Vagina (tissue), 2 donors: Measurements from ENCODE around the gene ISM1. TPM values are rescaled to one million over a fixed set of nuclear protein-coding genes. Genes with fewer than 3 reads are reported as not detected.

Experiments used
- DNase-seq, 2 donors: peaks; one replicate each; pipeline ENCODE4 v3.0.0-alpha.2; 2017; ENCODE audit errors: extremely low spot score in 2 of 2
- H3K27ac ChIP-seq: fragments of 200-600 bp; sonication (generic); one replicate; pipeline ENCODE4 v1.5.1; 2019
- H3K27me3 ChIP-seq: fragments of 200-600 bp; sonication (generic); one replicate; pipeline ENCODE4 v1.5.1; 2019
- H3K36me3 ChIP-seq, 2 donors: fragments of 200-600 bp; sonication (generic); one replicate each; pipeline ENCODE4 v1.5.1; 2017 to 2019
- H3K4me1 ChIP-seq: fragments of 200-600 bp; sonication (generic); one replicate; pipeline ENCODE4 v1.5.1; 2019
- H3K4me3 ChIP-seq, 2 donors: fragments of 200-600 bp; sonication (generic); 1 replicate in 1 of 2; 2 replicates in 1 of 2; pipeline ENCODE4 v1.5.1; 2016 to 2019
- H3K9me3 ChIP-seq: fragments of 200-600 bp; sonication (generic); one replicate; pipeline ENCODE4 v1.5.1; 2019
- POLR2A ChIP-seq, 2 donors: fragments of 450-650 bp; IDR thresholded peaks; one replicate each; pipeline ENCODE4 v1.6.1; 2017; ENCODE audit warnings: antibody characterized with exemption in 2 of 2, mild to moderate bottlenecking in 2 of 2, moderate library complexity in 2 of 2
- POLR2AphosphoS5 ChIP-seq, 2 donors: sonication (generic); formaldehyde crosslinking; IDR thresholded peaks; one replicate each; pipeline ENCODE4 v1.9.0; 2017; ENCODE audit warnings: antibody characterized with exemption in 2 of 2, mild to moderate bottlenecking in 2 of 2, low read depth in 1 of 2; ENCODE audit not compliant: insufficient read depth in 1 of 2
- intact Hi-C: fragments of 100-400 bp; cut with DNase I; formaldehyde crosslinking; loops from one replicate; pipeline ENCODE4 v1.15.1; 2023
- total RNA-seq: library from RNA; depleted of rRNA; stranded (reverse); fragments of >200 nt; gene quantifications from one replicate; pipeline ENCODE4 v1.2.3, GENCODE V29; 2016
- TF ChIP-seq, protein P1 (sequence below), 3 experiments: fragments of 450-650 bp in 2 of 3; fragments of 200-600 bp in 1 of 3; sonication (generic) in 1 of 3; IDR thresholded peaks; one replicate each; pipeline ENCODE4 v1.5.1; 2017 to 2019; ENCODE audit warnings: antibody characterized with exemption in 3 of 3, mild to moderate bottlenecking in 2 of 3, moderate library complexity in 2 of 3

The ISM1 gene
- total RNA-seq, 1 donor from 2014 or later, result 14.5 TPM

DNA sequence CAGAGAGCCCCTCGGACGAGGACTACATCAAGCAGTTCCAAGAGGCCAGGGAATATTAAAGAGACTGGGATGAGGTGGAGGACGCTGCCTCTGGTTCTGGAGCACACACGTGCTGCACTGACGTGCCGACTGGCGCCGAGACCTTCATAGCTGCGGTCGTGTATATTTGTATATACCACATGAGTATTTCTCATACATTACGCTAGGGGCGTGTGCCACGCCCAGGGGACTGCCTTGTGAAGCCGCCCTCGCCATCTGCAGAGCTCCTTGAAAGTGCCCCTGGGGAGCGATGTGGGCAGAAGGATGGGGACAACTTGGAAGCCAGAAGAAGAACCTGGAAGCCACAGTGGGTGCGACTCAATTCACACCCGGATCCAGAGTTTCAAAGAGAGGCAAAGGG is 78.3 kb downstream of the ISM1 start:
- Histone ChIP-seq H3K4me1 (no peaks in the 10 kb centered on the region), H3K27ac (no peak overlapping the region), H3K9me3 (no peaks in the 10 kb centered on the region), H3K27me3 (no peaks in the 10 kb centered on the region), H3K36me3 (no peaks in the 10 kb centered on the region), H3K4me3 (no peak overlapping the region)
- intact Hi-C loops, result no loop called here
- TF ChIP-seq, protein P1, sequence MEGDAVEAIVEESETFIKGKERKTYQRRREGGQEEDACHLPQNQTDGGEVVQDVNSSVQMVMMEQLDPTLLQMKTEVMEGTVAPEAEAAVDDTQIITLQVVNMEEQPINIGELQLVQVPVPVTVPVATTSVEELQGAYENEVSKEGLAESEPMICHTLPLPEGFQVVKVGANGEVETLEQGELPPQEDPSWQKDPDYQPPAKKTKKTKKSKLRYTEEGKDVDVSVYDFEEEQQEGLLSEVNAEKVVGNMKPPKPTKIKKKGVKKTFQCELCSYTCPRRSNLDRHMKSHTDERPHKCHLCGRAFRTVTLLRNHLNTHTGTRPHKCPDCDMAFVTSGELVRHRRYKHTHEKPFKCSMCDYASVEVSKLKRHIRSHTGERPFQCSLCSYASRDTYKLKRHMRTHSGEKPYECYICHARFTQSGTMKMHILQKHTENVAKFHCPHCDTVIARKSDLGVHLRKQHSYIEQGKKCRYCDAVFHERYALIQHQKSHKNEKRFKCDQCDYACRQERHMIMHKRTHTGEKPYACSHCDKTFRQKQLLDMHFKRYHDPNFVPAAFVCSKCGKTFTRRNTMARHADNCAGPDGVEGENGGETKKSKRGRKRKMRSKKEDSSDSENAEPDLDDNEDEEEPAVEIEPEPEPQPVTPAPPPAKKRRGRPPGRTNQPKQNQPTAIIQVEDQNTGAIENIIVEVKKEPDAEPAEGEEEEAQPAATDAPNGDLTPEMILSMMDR (IDR thresholded peaks at IDR 0.05), result no peak
- TF ChIP-seq POLR2AphosphoS5 (IDR thresholded peaks at IDR 0.05; ENCODE audit: insufficient read depth in 1 of 2, low read depth in 1 of 2) (no peak), POLR2A (IDR thresholded peaks at IDR 0.05) (no peak)
- no peak for DNase-seq

GRCh38 chr20:13301596-13301995 is 80.5 kb downstream of the ISM1 start:
- intact Hi-C loops, result no loop called here
- DNase-seq, result no peak
- H3K4me1 ChIP-seq, result peaks cover 12% of the 10 kb centered on the region
- H3K27me3 ChIP-seq, result no peaks in the 10 kb centered on the region
- no peak for TF ChIP-seq POLR2A (IDR thresholded peaks at IDR 0.05)
- TF ChIP-seq POLR2AphosphoS5 (IDR thresholded peaks at IDR 0.05; ENCODE audit: insufficient read depth in 1 of 2, low read depth in 1 of 2), result no peak
- TF ChIP-seq, protein P1 (IDR thresholded peaks at IDR 0.05), result no peak
- no peaks in the 10 kb centered on the region for H3K9me3 ChIP-seq
- H3K36me3 ChIP-seq, result no peaks in the 10 kb centered on the region
- H3K27ac ChIP-seq, result no peak overlapping the region
- no peak overlapping the region for H3K4me3 ChIP-seq

- H3K4me3 ChIP-seq, result no peak overlapping the region
- H3K4me1 ChIP-seq, result peaks cover 12% of the 10 kb centered on the region
- no peak overlapping the region for H3K27ac ChIP-seq
- intact Hi-C loops, result no loop called here
- no peak for TF ChIP-seq POLR2A (IDR thresholded peaks at IDR 0.05)
- no peak for TF ChIP-seq POLR2AphosphoS5 (IDR thresholded peaks at IDR 0.05; ENCODE audit: insufficient read depth in 1 of 2, low read depth in 1 of 2)
- TF ChIP-seq, protein P1 (IDR thresholded peaks at IDR 0.05), result peak in 1 of 3 experiments; percentile 17
- H3K9me3 ChIP-seq, result no peaks in the 10 kb centered on the region
- H3K36me3 ChIP-seq, result no peaks in the 10 kb centered on the region
- no peaks in the 10 kb centered on the region for H3K27me3 ChIP-seq
- no peak for DNase-seq
Observed at GRCh38 chr20:13302647-13303450, 81.8 kb downstream of the ISM1 start.

DNA sequence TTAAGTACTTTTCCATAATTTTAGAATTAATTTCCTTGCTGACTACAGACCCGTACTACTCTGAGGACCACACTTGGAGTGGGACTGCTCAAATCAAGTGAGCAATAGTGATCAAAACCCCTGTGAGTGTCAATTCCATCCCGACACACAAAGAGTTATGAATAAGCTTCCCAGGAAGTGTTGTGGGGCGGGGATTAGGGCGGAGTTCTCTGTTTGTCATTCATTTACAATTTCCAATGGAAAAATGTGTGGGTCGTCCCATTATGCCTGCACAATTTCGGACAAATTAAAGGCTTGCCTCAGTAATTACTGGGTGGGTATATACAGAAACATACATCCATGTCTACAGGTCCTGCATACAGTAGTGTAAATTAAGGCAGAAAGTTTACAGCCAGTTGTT is 84.2 kb downstream of the ISM1 start:
- DNase-seq, result no peak
- Histone ChIP-seq H3K36me3 (no peaks in the 10 kb centered on the region), H3K9me3 (no peaks in the 10 kb centered on the region), H3K27me3 (no peaks in the 10 kb centered on the region), H3K4me1 (peaks cover 12% of the 10 kb centered on the region), H3K4me3 (no peak overlapping the region), H3K27ac (no peak overlapping the region)
- TF ChIP-seq, protein P1 (IDR thresholded peaks at IDR 0.05), result no peak
- TF ChIP-seq POLR2A (IDR thresholded peaks at IDR 0.05), result no peak
- TF ChIP-seq POLR2AphosphoS5 (IDR thresholded peaks at IDR 0.05; ENCODE audit: insufficient read depth in 1 of 2, low read depth in 1 of 2), result no peak
- intact Hi-C loops, result no loop called here

- TF ChIP-seq, protein P1 (IDR thresholded peaks at IDR 0.05), result no peak
- TF ChIP-seq POLR2A (IDR thresholded peaks at IDR 0.05) (no peak), POLR2AphosphoS5 (IDR thresholded peaks at IDR 0.05; ENCODE audit: insufficient read depth in 1 of 2, low read depth in 1 of 2) (no peak)
- H3K4me1 ChIP-seq, result peaks cover 12% of the 10 kb centered on the region
- intact Hi-C loops, result no loop called here
Observed at GRCh38 chr20:13307562-13308163, 86.6 kb downstream of the ISM1 start.

More at GRCh38 chr20:13307562-13308163, 86.6 kb downstream of the ISM1 start:
- no peak overlapping the region for H3K4me3 ChIP-seq
- no peaks in the 10 kb centered on the region for H3K27me3 ChIP-seq
- H3K9me3 ChIP-seq, result no peaks in the 10 kb centered on the region
- no peaks in the 10 kb centered on the region for H3K36me3 ChIP-seq
- DNase-seq, result no peak
- H3K27ac ChIP-seq, result no peak overlapping the region
